HepG2 (cell line): Measurements from ENCODE around the gene WDR91. TPM values are rescaled to one million over a fixed set of nuclear protein-coding genes. Genes with fewer than 3 reads are reported as not detected.

Experiments used
- HNRNPK ChIP-seq: fragments of 200-400 bp; formaldehyde crosslinking; IDR thresholded peaks from 2 replicates; pipeline ENCODE4 v1.6.1; 2018; ENCODE audit warnings: low read length, low read depth, moderate library complexity, mild to moderate bottlenecking; ENCODE audit not compliant: poor library complexity, severe bottlenecking
- RXRB ChIP-seq: IDR thresholded peaks from 2 replicates; pipeline ENCODE4 v1.6.1; 2016; ENCODE audit warnings: borderline replicate concordance, missing genetic modification reagents, missing compliant biosample characterization
- SIN3A ChIP-seq: IDR thresholded peaks from 2 replicates; pipeline ENCODE4 v1.6.1; 2011; ENCODE audit warnings: low read depth, mild to moderate bottlenecking, control low read depth, low read length, borderline replicate concordance
- ZFP37 ChIP-seq: sonication (generic); formaldehyde crosslinking; IDR thresholded peaks from 2 replicates; pipeline ENCODE4 v1.4.0; 2020; ENCODE audit warnings: missing genetic modification reagents, borderline replicate concordance
- polyA plus RNA-seq, 8 experiments: library from polyadenylated mRNA; depleted of rRNA in 3 of 8; stranded (reverse) in 7 of 8; unstranded in 1 of 8; fragments of >200 nt; fragmentation: Illumina TruSeq in 4 of 8; extraction: Trizol in 4 of 8; gene quantifications; 2 replicates each; pipeline versions ENCODE4 v1.2.1 to v1.2.3, GENCODE V29; 2011 to 2016; ENCODE audit warnings: low read depth in 4 of 8, missing spikeins in 1 of 8, mixed read lengths in 1 of 8; ENCODE audit not compliant: insufficient read depth in 1 of 8
- total RNA-seq, 5 experiments: library from RNA; depleted of rRNA; stranded (reverse); fragments of >200 nt; fragmentation: Illumina TruSeq; extraction: Trizol; gene quantifications; 2 replicates each; pipeline ENCODE4 v1.2.3, GENCODE V29; 2016; ENCODE audit warnings: low read depth in 1 of 5
- TF ChIP-seq, protein P1 (sequence below), 2 experiments: sonication (generic) in 1 of 2; formaldehyde crosslinking in 1 of 2; IDR thresholded peaks; 2 replicates each; pipeline versions ENCODE4 v1.6.1 to v1.9.0; 2014 to 2022; ENCODE audit warnings: antibody characterized with exemption in 1 of 2, borderline replicate concordance in 1 of 2, inconsistent platforms in 1 of 2, low read depth in 1 of 2, missing genetic modification reagents in 1 of 2

WDR91 gene
- total and polyA plus RNA-seq, 2 of the 13 experiments (the other 11 are each of a cell fraction or from before 2014, with no cell fraction given), result 11.6 to 12.1 TPM

DNA sequence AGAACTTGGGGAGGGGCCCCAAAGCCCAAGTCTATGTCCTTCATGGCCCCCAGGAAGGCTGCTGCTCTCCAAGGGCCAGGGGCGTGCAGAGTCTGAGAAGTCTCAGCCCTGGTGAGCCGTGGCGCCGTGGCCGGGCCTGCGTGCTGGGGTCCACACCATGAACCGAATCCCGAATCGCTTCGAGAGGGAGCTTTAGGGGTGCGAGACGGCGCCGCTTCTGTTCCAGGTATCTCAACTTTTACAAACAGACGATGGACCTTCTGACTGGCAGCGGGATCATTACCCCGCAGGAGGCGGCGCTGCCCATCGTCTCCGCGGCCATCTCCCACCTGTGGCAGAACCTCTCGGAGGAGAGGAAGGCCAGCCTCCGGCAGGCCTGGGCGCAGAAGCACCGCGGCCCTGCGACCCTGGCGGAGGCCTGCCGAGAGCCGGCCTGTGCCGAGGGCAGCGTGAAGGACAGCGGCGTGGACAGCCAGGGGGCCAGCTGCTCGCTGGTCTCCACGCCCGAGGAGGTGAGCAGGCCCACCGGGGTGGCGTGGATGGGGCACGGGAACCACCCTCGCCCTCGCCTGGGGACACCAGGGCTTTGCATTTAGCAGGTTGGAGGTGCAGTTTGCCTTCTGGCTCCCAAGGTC, 35.0 kb upstream of the WDR91 start (continued):
- TF ChIP-seq, protein P1, sequence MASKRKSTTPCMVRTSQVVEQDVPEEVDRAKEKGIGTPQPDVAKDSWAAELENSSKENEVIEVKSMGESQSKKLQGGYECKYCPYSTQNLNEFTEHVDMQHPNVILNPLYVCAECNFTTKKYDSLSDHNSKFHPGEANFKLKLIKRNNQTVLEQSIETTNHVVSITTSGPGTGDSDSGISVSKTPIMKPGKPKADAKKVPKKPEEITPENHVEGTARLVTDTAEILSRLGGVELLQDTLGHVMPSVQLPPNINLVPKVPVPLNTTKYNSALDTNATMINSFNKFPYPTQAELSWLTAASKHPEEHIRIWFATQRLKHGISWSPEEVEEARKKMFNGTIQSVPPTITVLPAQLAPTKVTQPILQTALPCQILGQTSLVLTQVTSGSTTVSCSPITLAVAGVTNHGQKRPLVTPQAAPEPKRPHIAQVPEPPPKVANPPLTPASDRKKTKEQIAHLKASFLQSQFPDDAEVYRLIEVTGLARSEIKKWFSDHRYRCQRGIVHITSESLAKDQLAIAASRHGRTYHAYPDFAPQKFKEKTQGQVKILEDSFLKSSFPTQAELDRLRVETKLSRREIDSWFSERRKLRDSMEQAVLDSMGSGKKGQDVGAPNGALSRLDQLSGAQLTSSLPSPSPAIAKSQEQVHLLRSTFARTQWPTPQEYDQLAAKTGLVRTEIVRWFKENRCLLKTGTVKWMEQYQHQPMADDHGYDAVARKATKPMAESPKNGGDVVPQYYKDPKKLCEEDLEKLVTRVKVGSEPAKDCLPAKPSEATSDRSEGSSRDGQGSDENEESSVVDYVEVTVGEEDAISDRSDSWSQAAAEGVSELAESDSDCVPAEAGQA (IDR thresholded peaks at IDR 0.05; ENCODE audit: low read depth), result no peak
- TF ChIP-seq, protein P1 (CRISPR knock-in tag; IDR thresholded peaks at IDR 0.05; ENCODE audit: borderline replicate concordance), result no peak
- TF ChIP-seq RXRB (CRISPR knock-in tag), result no peak
- no peak for TF ChIP-seq ZFP37 (CRISPR knock-in tag)
- TF ChIP-seq SIN3A, result no peak
- no peak for TF ChIP-seq HNRNPK
